Measurements from ENCODE around the gene MED8. TPM values are rescaled to one million over a fixed set of nuclear protein-coding genes. Genes with fewer than 3 reads are reported as not detected.
"Not testable (repeated sequence)": the region's sequence is repeated elsewhere in the genome, so short reads cannot be mapped to it uniquely, and the experiment has no call there.

MED8 gene
- total and polyA plus RNA-seq, 2 of the 4 experiments (the other 2 are of a cell fraction): 61.1 to 120 TPM

GRCh38 chr1:43402089-43402865 lies 12.7 kb upstream of the MED8 start (continued):
- no peak for TF ChIP-seq MXI1 (IDR thresholded peaks at IDR 0.05; ENCODE audit: borderline replicate concordance, low read depth, low read length)

- H3K27ac ChIP-seq (ENCODE audit: insufficient read depth, low read length); dilution Hi-C loops (cut with HindIII; ENCODE audit: low sequenced_read_pairs, unreplicated experiment); H3K18ac ChIP-seq (ENCODE audit: low read depth, low read length); H3K9ac ChIP-seq (ENCODE audit: low read depth, low read length); H3K56ac ChIP-seq (ENCODE audit: extremely low read depth, insufficient read depth, low read length); H4K91ac ChIP-seq (ENCODE audit: insufficient read depth, low read depth, low read length); H4K5ac ChIP-seq (ENCODE audit: low read depth, low read length); H4K20me1 ChIP-seq (ENCODE audit: insufficient read depth, low read length); BruUV-seq (replicated peaks); H3K14ac ChIP-seq (replicated peaks; ENCODE audit: low read depth, low read length); H3K4me1 ChIP-seq (ENCODE audit: control insufficient read depth, insufficient read depth, low read length); H2BK15ac ChIP-seq (ENCODE audit: low read depth, low read length); H2BK20ac ChIP-seq (ENCODE audit: low read depth, low read length); intact Hi-C loops (cut with micrococcal nuclease); ATAC-seq (ENCODE audit: low read depth); H4K8ac ChIP-seq (ENCODE audit: low read depth in 2 of 2, low read length in 2 of 2); H3K4me2 ChIP-seq (ENCODE audit: low read depth, low read length); H3K9me3 ChIP-seq (ENCODE audit: control insufficient read depth, insufficient read depth, low read length); POLR2A ChIA-PET (ENCODE audit: unreplicated experiment); DNase-seq; H2AFZ ChIP-seq (replicated peaks; ENCODE audit: low read length, poor library complexity); H2BK5ac ChIP-seq (ENCODE audit: low read depth, low read length, poor library complexity, severe bottlenecking); H3K4me3 ChIP-seq (ENCODE audit: insufficient read depth, low read depth, low read length); H3K4ac ChIP-seq (ENCODE audit: low read depth, low read length); H3K23ac ChIP-seq (ENCODE audit: low read depth, low read length); H2BK120ac ChIP-seq (ENCODE audit: low read depth, low read length); H2AK5ac ChIP-seq (ENCODE audit: low read depth, low read length); H3K9me1 ChIP-seq (ENCODE audit: insufficient read depth, low read length); H2AK9ac ChIP-seq (replicated peaks; ENCODE audit: low read depth, low read length, poor library complexity); H3K27me3 ChIP-seq (ENCODE audit: control insufficient read depth, insufficient read depth, low read length): not testable (repeated sequence)
- Histone ChIP-seq H3K36me3 (ENCODE audit: control insufficient read depth, insufficient read depth, low read length) (peaks cover 20% of the 10 kb centered on the region), H3K79me1 (ENCODE audit: low read depth in 1 of 2, low read length in 2 of 2) (peaks cover 40 to 66% of the 10 kb centered on the region in 2 experiments)
- CTCF ChIA-PET: interaction anchor here (1.4 kb wide), 1 partner anchor 10 kb away, joined by 4 read pairs; no protein-coding TSS in a partner anchor
- no CpG with 5 or more reads among the region's 9 CpGs for WGBS, 2 experiments (ENCODE audit: extremely low coverage in 2 of 2, insufficient read length in 1 of 2)
- in situ Hi-C loops (cut with MboI; ENCODE audit: low sequenced_read_pairs): loop anchor here (25.0 kb wide), 1 partner anchor 488 kb away; no protein-coding TSS in a partner anchor
Measured at GRCh38 chr1:43400441-43400840, 10.8 kb upstream of the MED8 start.

All from IMR-90 (cell line).